Ascending aorta (tissue), 2 donors: Measurements from ENCODE around the gene KRTAP5-6. TPM values are rescaled to one million over a fixed set of nuclear protein-coding genes. Genes with fewer than 3 reads are reported as not detected.

Source experiments
- DNase-seq, 2 donors: peaks; one replicate each; pipeline ENCODE4 v3.0.0-alpha.2; 2019; ENCODE audit warnings: low spot score in 2 of 2
- H3K27ac ChIP-seq, 2 donors: fragments of 200-600 bp; sonication (generic); one replicate each; pipeline ENCODE4 v1.5.1; 2016 to 2017; ENCODE audit warnings: mild to moderate bottlenecking in 1 of 2
- H3K27me3 ChIP-seq: fragments of 200-600 bp; sonication (generic); one replicate; pipeline ENCODE4 v1.5.1; 2017
- H3K36me3 ChIP-seq, 2 donors: fragments of 200-600 bp; sonication (generic); one replicate each; pipeline ENCODE4 v1.5.1; 2016
- H3K4me1 ChIP-seq, 2 donors: fragments of 200-600 bp; sonication (generic); one replicate each; pipeline ENCODE4 v1.5.1; 2016 to 2017; ENCODE audit warnings: mild to moderate bottlenecking in 1 of 2
- H3K4me3 ChIP-seq, 2 donors: fragments of 200-600 bp; sonication (generic); one replicate each; pipeline ENCODE4 v1.5.1; 2016 to 2017; ENCODE audit warnings: mild to moderate bottlenecking in 1 of 2
- H3K9me3 ChIP-seq, 2 donors: fragments of 200-600 bp; sonication (generic); one replicate each; pipeline ENCODE4 v1.5.1; 2016
- intact Hi-C: fragments of 100-400 bp; cut with DNase I; formaldehyde crosslinking; loops from one replicate; pipeline ENCODE4 v1.15.1; 2023
- total RNA-seq: library from RNA; depleted of rRNA; stranded (reverse); fragments of >200 nt; gene quantifications from one replicate; pipeline ENCODE4 v1.1.0, GENCODE V29; 2016
- TF ChIP-seq, protein P1 (sequence below), 3 experiments: fragments of 200-600 bp in 2 of 3; fragments of 450-650 bp in 1 of 3; sonication (generic) in 2 of 3; IDR thresholded peaks; one replicate each; pipeline ENCODE4 v1.5.1; 2016 to 2019; ENCODE audit warnings: antibody characterized with exemption in 3 of 3, mild to moderate bottlenecking in 1 of 3, moderate library complexity in 1 of 3

The KRTAP5-6 gene
- total RNA-seq, 1 donor from 2014 or later: not detected

DNA sequence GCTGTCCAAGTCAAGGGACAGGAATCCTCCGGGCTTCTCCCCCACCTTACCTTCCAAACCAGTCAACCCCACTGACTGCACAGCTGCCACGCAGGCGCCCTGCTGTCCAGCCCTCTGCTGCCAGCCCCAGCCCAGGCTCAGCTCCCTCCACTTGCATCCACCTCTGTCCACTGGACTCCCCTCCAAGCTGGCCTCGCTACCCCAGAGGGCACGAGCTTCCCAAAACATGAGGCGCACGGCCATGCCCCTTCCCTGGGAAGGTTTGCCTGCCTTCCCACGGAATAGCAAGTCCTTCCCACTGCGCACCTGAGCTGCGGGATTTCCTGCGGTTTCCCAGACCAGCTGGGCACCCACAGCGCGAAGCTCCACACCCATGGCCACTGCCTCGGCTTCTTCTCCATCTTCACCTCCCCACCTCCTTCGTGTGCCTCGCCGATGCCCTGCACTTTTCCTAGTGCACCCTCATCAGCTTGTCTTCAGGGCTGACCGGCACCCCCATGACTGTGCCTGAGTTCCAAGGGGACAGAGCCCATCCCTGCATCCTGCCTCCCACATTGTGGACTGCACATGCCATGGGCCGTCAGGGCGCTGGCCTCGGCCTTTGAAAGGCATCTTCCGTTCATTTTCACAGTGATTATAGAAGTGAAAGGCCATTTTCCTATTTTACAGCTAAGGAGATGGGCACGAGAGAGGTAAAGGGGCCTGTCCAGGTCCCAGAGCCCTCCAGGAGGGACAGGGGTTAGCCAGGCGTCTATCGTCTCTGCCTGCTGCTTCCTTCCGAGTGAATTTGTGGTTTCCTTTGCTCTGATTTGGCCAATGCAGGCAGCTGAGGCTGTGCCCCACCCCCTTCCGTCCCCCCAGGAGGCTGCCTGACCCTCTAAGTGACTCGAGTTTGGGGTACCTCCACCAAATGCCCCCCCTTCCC is 37.0 kb downstream of the KRTAP5-6 start:
- no peaks in the 10 kb centered on the region for H3K27me3 ChIP-seq
- no peak overlapping the region for H3K4me3 ChIP-seq
- intact Hi-C loops: no loop called here
- H3K9me3 ChIP-seq: peaks cover 4% of the 10 kb centered on the region in 2 donors
- H3K36me3 ChIP-seq: no peaks in the 10 kb centered on the region
- TF ChIP-seq, protein P1, sequence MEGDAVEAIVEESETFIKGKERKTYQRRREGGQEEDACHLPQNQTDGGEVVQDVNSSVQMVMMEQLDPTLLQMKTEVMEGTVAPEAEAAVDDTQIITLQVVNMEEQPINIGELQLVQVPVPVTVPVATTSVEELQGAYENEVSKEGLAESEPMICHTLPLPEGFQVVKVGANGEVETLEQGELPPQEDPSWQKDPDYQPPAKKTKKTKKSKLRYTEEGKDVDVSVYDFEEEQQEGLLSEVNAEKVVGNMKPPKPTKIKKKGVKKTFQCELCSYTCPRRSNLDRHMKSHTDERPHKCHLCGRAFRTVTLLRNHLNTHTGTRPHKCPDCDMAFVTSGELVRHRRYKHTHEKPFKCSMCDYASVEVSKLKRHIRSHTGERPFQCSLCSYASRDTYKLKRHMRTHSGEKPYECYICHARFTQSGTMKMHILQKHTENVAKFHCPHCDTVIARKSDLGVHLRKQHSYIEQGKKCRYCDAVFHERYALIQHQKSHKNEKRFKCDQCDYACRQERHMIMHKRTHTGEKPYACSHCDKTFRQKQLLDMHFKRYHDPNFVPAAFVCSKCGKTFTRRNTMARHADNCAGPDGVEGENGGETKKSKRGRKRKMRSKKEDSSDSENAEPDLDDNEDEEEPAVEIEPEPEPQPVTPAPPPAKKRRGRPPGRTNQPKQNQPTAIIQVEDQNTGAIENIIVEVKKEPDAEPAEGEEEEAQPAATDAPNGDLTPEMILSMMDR (IDR thresholded peaks at IDR 0.05): no peak
- DNase-seq: peak in 1 of 2 donors; percentile 60
- no peak overlapping the region for H3K27ac ChIP-seq
- H3K4me1 ChIP-seq: no peaks in the 10 kb centered on the region

- Histone ChIP-seq H3K27me3 (no peaks in the 10 kb centered on the region), H3K36me3 (no peaks in the 10 kb centered on the region), H3K4me1 (no peaks in the 10 kb centered on the region), H3K4me3 (no peak overlapping the region), H3K27ac (no peak overlapping the region), H3K9me3 (peaks cover 4% of the 10 kb centered on the region in 2 donors)
- intact Hi-C loops: no loop called here
- TF ChIP-seq, protein P1 (IDR thresholded peaks at IDR 0.05): no peak
- peak in 1 of 2 donors; percentile 54 for DNase-seq
Measured at GRCh38 chr11:1734641-1735081, 37.7 kb downstream of the KRTAP5-6 start.

GRCh38 chr11:1735271-1735670 is 38.3 kb downstream of the KRTAP5-6 start:
- Histone ChIP-seq H3K27me3 (no peaks in the 10 kb centered on the region), H3K36me3 (no peaks in the 10 kb centered on the region), H3K4me1 (no peaks in the 10 kb centered on the region), H3K9me3 (peaks cover 4% of the 10 kb centered on the region in 2 donors), H3K27ac (no peak overlapping the region), H3K4me3 (no peak overlapping the region)
- DNase-seq: peak in 1 of 2 donors; percentile 53
- TF ChIP-seq, protein P1 (IDR thresholded peaks at IDR 0.05): no peak
- intact Hi-C loops: no loop called here

DNA sequence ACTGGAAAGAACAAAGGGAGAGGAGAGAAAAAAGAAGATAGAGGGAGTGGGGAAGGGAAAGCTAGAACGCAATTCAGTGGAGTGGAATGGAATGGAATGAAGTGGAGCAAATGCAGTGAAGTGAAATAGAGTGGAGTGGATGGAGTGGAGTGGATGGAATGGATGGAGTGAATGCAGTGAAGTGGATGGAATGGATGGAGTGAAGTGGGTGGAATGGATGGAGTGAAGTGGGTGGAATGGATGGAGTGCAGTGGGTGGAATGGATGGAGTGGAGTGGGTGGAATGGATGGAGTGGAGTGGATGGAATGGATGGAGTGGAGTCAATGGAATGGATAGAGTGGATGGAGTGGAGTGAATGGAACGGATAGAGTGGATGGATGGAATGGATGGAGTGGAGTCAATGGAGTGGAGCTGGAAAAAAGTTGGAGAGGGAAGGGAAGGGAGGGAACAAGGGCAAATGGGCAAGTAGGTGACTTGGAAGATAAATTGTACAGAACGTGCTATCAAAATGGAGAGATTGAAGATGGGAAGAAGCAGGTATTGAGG is 39.5 kb downstream of the KRTAP5-6 start:
- Histone ChIP-seq H3K27ac (no peak overlapping the region), H3K36me3 (no peaks in the 10 kb centered on the region), H3K9me3 (peaks cover 4% of the 10 kb centered on the region in 2 donors), H3K27me3 (no peaks in the 10 kb centered on the region), H3K4me1 (no peaks in the 10 kb centered on the region), H3K4me3 (no peak overlapping the region)
- TF ChIP-seq, protein P1 (IDR thresholded peaks at IDR 0.05): no peak
- DNase-seq: no peak
- intact Hi-C loops: no loop called here

GRCh38 chr11:1737080-1737757 is 40.2 kb downstream of the KRTAP5-6 start:
- H3K9me3 ChIP-seq: peaks cover 4% of the 10 kb centered on the region in 2 donors
- H3K27me3 ChIP-seq: no peaks in the 10 kb centered on the region
- TF ChIP-seq, protein P1 (IDR thresholded peaks at IDR 0.05): no peak
- H3K36me3 ChIP-seq: no peaks in the 10 kb centered on the region
- intact Hi-C loops: no loop called here
- no peak overlapping the region for H3K4me3 ChIP-seq
- no peaks in the 10 kb centered on the region for H3K4me1 ChIP-seq
- DNase-seq: peak in 1 of 2 donors; percentile 33
- no peak overlapping the region for H3K27ac ChIP-seq
